ENCODE data around the gene TAPT1. TPM values are rescaled to one million over a fixed set of nuclear protein-coding genes. Genes with fewer than 3 reads are reported as not detected.

The TAPT1 gene, protein sequence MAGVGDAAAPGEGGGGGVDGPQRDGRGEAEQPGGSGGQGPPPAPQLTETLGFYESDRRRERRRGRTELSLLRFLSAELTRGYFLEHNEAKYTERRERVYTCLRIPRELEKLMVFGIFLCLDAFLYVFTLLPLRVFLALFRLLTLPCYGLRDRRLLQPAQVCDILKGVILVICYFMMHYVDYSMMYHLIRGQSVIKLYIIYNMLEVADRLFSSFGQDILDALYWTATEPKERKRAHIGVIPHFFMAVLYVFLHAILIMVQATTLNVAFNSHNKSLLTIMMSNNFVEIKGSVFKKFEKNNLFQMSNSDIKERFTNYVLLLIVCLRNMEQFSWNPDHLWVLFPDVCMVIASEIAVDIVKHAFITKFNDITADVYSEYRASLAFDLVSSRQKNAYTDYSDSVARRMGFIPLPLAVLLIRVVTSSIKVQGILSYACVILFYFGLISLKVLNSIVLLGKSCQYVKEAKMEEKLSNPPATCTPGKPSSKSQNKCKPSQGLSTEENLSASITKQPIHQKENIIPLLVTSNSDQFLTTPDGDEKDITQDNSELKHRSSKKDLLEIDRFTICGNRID
- 6.2 and 10.4 TPM in 2 replicates for polyA plus RNA-seq (2012; rRNA removed)
- polyA plus RNA-seq (2012; cell fraction: cytosol; rRNA removed): 7.2 and 7.4 TPM in 2 replicates
- 10.6 and 21.8 TPM in 2 replicates for polyA plus RNA-seq (2012; cell fraction: nucleus; rRNA removed)

DNA sequence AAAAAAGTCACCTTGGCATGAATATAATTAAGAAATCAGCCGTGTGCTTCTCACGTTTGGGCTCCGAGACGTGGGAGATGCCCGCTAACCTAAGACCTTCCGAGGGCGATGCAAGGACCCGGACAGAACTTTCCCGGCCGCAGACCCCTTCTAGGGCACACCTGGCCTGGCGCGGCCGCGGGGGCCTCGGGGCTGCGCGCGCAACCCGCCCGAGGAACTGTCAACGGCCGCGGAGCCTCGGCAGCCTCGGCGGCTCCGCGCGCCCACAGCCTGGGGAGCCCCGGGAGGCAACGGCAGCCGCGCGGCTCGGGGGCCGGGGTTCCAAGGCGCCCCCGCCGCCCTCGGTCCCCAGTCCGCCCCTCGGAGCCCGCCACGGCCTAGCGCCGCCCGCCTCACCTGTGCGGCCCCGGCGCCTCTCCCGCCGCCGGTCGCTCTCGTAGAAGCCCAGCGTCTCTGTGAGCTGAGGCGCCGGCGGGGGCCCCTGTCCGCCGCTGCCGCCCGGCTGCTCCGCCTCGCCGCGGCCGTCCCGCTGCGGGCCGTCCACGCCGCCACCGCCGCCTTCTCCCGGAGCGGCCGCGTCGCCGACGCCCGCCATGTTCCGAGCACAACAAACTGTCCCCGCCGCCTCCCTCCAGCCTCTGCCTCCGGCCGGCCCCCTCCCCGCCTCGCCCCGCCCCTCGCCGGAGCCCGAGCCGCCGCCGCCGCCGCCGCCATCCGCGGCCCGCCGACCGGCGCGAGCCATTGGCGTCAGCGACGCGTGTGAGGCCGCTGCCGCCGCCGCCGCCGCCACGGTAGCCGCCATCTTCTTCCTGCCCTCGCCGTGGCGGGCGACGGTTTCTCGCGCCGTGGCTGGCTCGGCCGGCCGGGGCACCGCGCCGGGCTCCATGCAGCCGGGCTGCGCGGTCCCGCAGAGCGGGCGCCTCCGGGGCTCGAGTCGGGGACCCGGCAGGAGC is at the start of gene TAPT1:
Gene TAPT1, minus strand, starts transcription at position 609 of the 953 bp plus-strand sequence. Its CDS starts 14 bp downstream, at position 595.
- Histone ChIP-seq H3K36me3 (replicated peaks in 1 of 2; ENCODE audit: control insufficient read depth in 1 of 2, insufficient read depth in 2 of 2, low read length in 1 of 2) (peaks cover 0 to 11% of the 10 kb centered on the region in 2 experiments), H3K4me3 (ENCODE audit: low read depth in 2 of 2, low read length in 1 of 2) (peak within 1 kb of the TSS; percentile 83 to 89), H2AFZ (ENCODE audit: low read depth) (peak within 1 kb of the TSS; percentile 81), H3K4me2 (peak within 1 kb of the TSS; percentile 97), H4K20me1 (ENCODE audit: insufficient read depth) (no peaks in the 10 kb centered on the region), H3K9ac (peak within 1 kb of the TSS; percentile 87), H3K27ac (ENCODE audit: low read depth in 2 of 2, low read length in 1 of 2) (peak within 1 kb of the TSS; percentile 73 to 89), H3K79me2 (ENCODE audit: insufficient read depth) (peaks cover 57% of the 10 kb centered on the region), H3K27me3 (ENCODE audit: insufficient read depth) (no peaks in the 10 kb centered on the region), H3K9me2 (no peaks in the 10 kb centered on the region), H3K4me1 (ENCODE audit: control insufficient read depth in 1 of 2, insufficient read depth in 2 of 2, low read depth in 1 of 2, low read length in 1 of 2) (peaks cover 15% of the 10 kb centered on the region in 2 experiments; a peak in 3 of 4 replicates), H3K9me3 (no peaks in the 10 kb centered on the region), H3F3A (replicated peaks; ENCODE audit: insufficient read depth) (peaks cover 14% of the 10 kb centered on the region)
- POLR2A ChIA-PET: no interaction called here
- DNase-seq: peak; percentile 93
- 1% methylated on average over 8 of the region's 143 CpGs for WGBS (ENCODE audit: low lambda C conversion rate)
- CTCF ChIA-PET: interaction anchor here (1.1 to 1.2 kb wide), 2 partner anchors 24 to 39 kb away, joined by 3 read pairs; no protein-coding TSS in a partner anchor
- TF ChIP-seq MEF2A (IDR thresholded peaks at IDR 0.05; ENCODE audit: borderline replicate concordance, low read depth): no peak
- TF ChIP-seq FOXJ3 (CRISPR knock-in tag; IDR thresholded peaks at IDR 0.05): no peak
- TF ChIP-seq JUND (IDR thresholded peaks at IDR 0.05): no peak
- no peak for TF ChIP-seq PBX3 (IDR thresholded peaks at IDR 0.05)
- TF ChIP-seq POLR2AphosphoS5 (IDR thresholded peaks at IDR 0.05; ENCODE audit: low read depth, low read length): peak; percentile 44; the same call in 1 of the 2 replicates
- TF ChIP-seq TEAD4 (IDR thresholded peaks at IDR 0.05; ENCODE audit: borderline replicate concordance, insufficient read depth): no peak
- peak; percentile 79 for TF ChIP-seq YY1 (IDR thresholded peaks at IDR 0.05; ENCODE audit: low read depth)
- no peak for TF ChIP-seq ELF1 (IDR thresholded peaks at IDR 0.05)
- no peak for TF ChIP-seq GATA2 (CRISPR knock-in tag; IDR thresholded peaks at IDR 0.05)
- no peak for TF ChIP-seq IRF3 (IDR thresholded peaks at IDR 0.05; ENCODE audit: low read depth, low read length)
- TF ChIP-seq NFIC (IDR thresholded peaks at IDR 0.05; ENCODE audit: borderline replicate concordance): no peak
- 0 out of 2 replicates have a peak, but pooled peaks have one; percentile 33 for TF ChIP-seq MAX (IDR thresholded peaks at IDR 0.05; ENCODE audit: low read depth)
- no peak for TF ChIP-seq RCOR1 (IDR thresholded peaks at IDR 0.05; ENCODE audit: low read length)
- no peak for TF ChIP-seq FOXM1 (IDR thresholded peaks at IDR 0.05; ENCODE audit: low read depth)
- TF ChIP-seq FOSL2 (IDR thresholded peaks at IDR 0.05; ENCODE audit: borderline replicate concordance, low read depth): no peak
- TF ChIP-seq EZH2phosphoT487 (IDR thresholded peaks at IDR 0.05; ENCODE audit: borderline replicate concordance, low read depth): no peak
- TF ChIP-seq ZBTB33 (IDR thresholded peaks at IDR 0.05; ENCODE audit: borderline replicate concordance, low read depth): no peak
- TF ChIP-seq, protein P1, sequence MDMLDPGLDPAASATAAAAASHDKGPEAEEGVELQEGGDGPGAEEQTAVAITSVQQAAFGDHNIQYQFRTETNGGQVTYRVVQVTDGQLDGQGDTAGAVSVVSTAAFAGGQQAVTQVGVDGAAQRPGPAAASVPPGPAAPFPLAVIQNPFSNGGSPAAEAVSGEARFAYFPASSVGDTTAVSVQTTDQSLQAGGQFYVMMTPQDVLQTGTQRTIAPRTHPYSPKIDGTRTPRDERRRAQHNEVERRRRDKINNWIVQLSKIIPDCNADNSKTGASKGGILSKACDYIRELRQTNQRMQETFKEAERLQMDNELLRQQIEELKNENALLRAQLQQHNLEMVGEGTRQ (IDR thresholded peaks at IDR 0.05; ENCODE audit: borderline replicate concordance, low read depth, low read length): no peak
- peak; percentile 8; the same call in 1 of the 2 replicates for TF ChIP-seq MXI1 (IDR thresholded peaks at IDR 0.05; ENCODE audit: low read depth, low read length)
- 0 out of 2 replicates have a peak, but pooled peaks have one; percentile 11 for TF ChIP-seq REST (IDR thresholded peaks at IDR 0.05; ENCODE audit: low read depth, low read length)
